ENCODE data around the gene SRRM4. TPM values are rescaled to one million over a fixed set of nuclear protein-coding genes. Genes with fewer than 3 reads are reported as not detected.

SRRM4 gene
- total RNA-seq, 1 experiment from 2014 or later: 1.4 TPM

GRCh38 chr12:119201789-119202543 lies 220.6 kb downstream of the SRRM4 start:
- peak overlapping the region; percentile 57 to 91 (median 78); a peak in 5 of 7 replicates for H3K27ac Mint-ChIP-seq
- Histone ChIP-seq H3K4me1 (ENCODE audit: insufficient read depth, low read length) (peaks cover 7% of the 10 kb centered on the region; the same call in 1 of the 2 replicates), H2BK15ac (ENCODE audit: low read depth, low read length) (no peak overlapping the region), H2AK5ac (ENCODE audit: insufficient read length, low read length) (no peak overlapping the region), H3K4ac (ENCODE audit: low read depth, low read length) (no peak overlapping the region), H3K27ac (ENCODE audit: insufficient read length, low read depth, low read length) (no peak overlapping the region), H3K14ac (ENCODE audit: insufficient read depth, low read length) (no peak overlapping the region), H4K91ac (ENCODE audit: insufficient read length, low read depth, low read length) (no peak overlapping the region), H2BK120ac (ENCODE audit: low read depth, low read length, poor library complexity, severe bottlenecking) (no peak overlapping the region), H4K20me1 (ENCODE audit: control insufficient read depth, insufficient read depth, insufficient read length) (no peaks in the 10 kb centered on the region), H3T11ph (ENCODE audit: low read length) (no peak overlapping the region), H3K9ac (ENCODE audit: extremely low read depth, insufficient read length, low read length) (no peak overlapping the region), H2BK20ac (ENCODE audit: low read depth, low read length, poor library complexity, severe bottlenecking) (no peak overlapping the region), H3K56ac (ENCODE audit: insufficient read length, low read depth, low read length) (no peak overlapping the region), H3K9me3 (ENCODE audit: control insufficient read depth, low read depth, low read length) (no peaks in the 10 kb centered on the region), H4K5ac (ENCODE audit: insufficient read length, low read depth, low read length) (no peak overlapping the region), H3K79me1 (ENCODE audit: insufficient read depth, low read depth, low read length, poor library complexity, severe bottlenecking) (no peaks in the 10 kb centered on the region), H3K79me2 (ENCODE audit: insufficient read depth, low read length) (no peaks in the 10 kb centered on the region), H3K27me3 (ENCODE audit: insufficient read depth, low read length) (no peaks in the 10 kb centered on the region), H2BK5ac (ENCODE audit: insufficient read length, low read length) (no peak overlapping the region), H3K23ac (ENCODE audit: insufficient read length, low read depth, low read length) (no peak overlapping the region), H3K4me2 (ENCODE audit: insufficient read depth, insufficient read length, low read length) (no peak overlapping the region), H4K8ac (replicated peaks; ENCODE audit: insufficient read length, low read depth, low read length) (no peak overlapping the region), H3K18ac (ENCODE audit: insufficient read length, low read depth, low read length) (no peak overlapping the region), H2BK12ac (ENCODE audit: insufficient read length, low read depth, low read length) (no peak overlapping the region), H3K23me2 (ENCODE audit: insufficient read length, low read depth, low read length, poor library complexity, severe bottlenecking) (no peaks in the 10 kb centered on the region), H2AFZ (ENCODE audit: low read length) (no peak overlapping the region)
- WGBS (ENCODE audit: extremely low coverage, insufficient read length, low lambda C conversion rate): no CpG with 5 or more reads among the region's 9 CpGs
- peak; percentile 49 for DNase-seq
- H3K36me3 Mint-ChIP-seq (ENCODE audit: insufficient read depth in 1 of 3, low read depth in 3 of 3): peaks cover 0 to 2% (median 0%) of the 10 kb centered on the region in 3 experiments; a peak in 1 of 7 replicates
- H3K4me3 Mint-ChIP-seq: 0 out of 5 replicates have a peak overlapping the region, but pooled peaks of 1 of the 2 experiments have one; percentile 28
- no peak for TF ChIP-seq CTCF (conservative IDR thresholded peaks at IDR 0.05)
- H3K9me3 Mint-ChIP-seq: no peaks in the 10 kb centered on the region
- peaks cover 66 to 69% of the 10 kb centered on the region in 2 experiments for H3K4me1 Mint-ChIP-seq
- no peaks in the 10 kb centered on the region; the same call in none of the 2 replicates for H3K27me3 Mint-ChIP-seq (ENCODE audit: low read depth)

Data from H9 (cell line).